Activated naive CD4-positive, alpha-beta T cell treated with anti-CD3 and anti-CD28 coated beads, Interleukin-2, amount 50 U/mL, for 16 hours (primary cell): Measurements from ENCODE around the gene NEO1.

ENCODE experiments used
- DNase-seq: peaks from one replicate; pipeline ENCODE4 v3.0.0-alpha.2; 2020

Gene NEO1, protein sequence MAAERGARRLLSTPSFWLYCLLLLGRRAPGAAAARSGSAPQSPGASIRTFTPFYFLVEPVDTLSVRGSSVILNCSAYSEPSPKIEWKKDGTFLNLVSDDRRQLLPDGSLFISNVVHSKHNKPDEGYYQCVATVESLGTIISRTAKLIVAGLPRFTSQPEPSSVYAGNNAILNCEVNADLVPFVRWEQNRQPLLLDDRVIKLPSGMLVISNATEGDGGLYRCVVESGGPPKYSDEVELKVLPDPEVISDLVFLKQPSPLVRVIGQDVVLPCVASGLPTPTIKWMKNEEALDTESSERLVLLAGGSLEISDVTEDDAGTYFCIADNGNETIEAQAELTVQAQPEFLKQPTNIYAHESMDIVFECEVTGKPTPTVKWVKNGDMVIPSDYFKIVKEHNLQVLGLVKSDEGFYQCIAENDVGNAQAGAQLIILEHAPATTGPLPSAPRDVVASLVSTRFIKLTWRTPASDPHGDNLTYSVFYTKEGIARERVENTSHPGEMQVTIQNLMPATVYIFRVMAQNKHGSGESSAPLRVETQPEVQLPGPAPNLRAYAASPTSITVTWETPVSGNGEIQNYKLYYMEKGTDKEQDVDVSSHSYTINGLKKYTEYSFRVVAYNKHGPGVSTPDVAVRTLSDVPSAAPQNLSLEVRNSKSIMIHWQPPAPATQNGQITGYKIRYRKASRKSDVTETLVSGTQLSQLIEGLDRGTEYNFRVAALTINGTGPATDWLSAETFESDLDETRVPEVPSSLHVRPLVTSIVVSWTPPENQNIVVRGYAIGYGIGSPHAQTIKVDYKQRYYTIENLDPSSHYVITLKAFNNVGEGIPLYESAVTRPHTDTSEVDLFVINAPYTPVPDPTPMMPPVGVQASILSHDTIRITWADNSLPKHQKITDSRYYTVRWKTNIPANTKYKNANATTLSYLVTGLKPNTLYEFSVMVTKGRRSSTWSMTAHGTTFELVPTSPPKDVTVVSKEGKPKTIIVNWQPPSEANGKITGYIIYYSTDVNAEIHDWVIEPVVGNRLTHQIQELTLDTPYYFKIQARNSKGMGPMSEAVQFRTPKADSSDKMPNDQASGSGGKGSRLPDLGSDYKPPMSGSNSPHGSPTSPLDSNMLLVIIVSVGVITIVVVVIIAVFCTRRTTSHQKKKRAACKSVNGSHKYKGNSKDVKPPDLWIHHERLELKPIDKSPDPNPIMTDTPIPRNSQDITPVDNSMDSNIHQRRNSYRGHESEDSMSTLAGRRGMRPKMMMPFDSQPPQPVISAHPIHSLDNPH (N-terminal part only)

DNA sequence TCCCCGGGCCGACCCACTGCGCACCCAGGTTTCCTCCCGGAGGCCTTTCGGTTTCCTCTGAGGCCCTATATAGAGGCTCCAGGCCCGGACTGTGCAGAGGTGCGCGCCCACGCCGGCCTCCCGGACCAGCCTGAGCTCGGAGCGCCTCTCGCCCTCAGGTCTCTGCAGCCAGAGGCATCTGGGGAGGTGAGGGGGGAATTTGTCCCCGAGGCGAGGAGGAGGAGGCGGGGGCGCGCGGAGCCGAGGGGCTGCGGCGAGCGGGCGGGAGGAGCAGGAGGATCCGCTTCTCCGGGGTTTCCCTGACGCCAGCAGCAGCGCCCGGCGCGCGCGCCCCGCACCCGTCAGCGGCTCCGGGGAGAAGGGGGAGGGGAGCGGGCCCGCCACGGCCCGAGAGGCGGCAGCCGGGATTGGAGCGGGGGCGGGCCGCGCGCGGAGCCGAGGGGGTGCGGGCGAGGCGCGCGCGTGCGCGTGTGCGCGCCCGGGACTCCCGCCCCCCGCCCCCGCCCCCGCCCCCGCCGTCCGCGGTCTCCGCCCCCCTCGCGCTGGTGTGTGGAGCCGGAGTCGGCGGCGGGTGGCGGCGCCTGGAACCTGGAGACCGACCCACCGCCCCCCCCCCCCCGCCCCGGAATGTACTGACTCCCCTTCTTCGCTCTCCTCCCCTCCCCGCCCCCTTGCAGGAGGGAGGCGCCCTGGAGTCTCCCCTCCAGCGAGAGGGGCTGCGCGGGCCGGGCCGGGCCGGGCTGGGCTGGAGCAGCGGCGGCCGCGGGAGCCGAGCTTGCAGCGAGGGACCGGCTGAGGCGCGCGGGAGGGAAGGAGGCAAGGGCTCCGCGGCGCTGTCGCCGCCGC, at the start of gene NEO1:
Gene NEO1, plus strand, starts transcription at position 657 of the 846 bp plus-strand sequence. CDS start 213 bp downstream, outside the sequence.
- peak; percentile 84 for DNase-seq

DNA sequence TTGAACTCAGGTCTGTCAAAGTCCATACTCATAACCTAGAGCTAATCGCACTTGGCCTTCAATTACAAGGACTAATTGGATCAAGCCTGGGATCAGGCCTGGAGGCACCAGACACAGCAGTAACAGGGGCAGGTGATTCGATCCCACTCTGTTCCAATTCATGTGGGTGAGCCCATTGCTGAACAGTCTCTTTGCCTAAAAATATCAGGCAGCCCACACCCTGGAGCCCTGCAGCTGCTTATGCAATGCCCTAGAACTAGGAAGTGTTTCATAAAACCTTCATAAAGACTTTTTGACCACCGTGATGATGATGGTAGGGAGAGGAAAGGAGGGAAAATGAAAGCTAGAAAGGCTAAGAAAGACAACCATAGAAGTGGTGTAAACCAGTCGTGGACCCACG, 47.8 kb upstream of the NEO1 start:
- no peak for DNase-seq

DNA sequence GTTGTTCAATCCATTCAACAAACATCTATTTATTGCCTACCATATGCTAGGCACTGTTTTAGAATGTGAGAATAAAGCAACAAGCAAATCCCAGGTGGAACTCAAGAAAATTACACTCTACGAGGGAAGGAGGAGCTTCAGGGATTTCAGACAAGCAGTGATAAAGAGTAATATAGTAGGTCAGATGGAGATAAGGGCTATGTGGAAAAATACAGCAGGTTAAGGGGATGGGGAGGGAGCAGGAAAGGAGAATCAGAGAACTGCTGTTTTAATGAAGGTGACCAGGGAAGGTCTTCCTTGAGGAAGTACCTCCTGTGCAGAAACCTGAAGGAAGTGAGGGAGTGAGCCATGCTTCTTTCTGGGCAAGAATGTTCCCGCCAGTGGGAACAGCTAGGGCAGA, 47.2 kb upstream of the NEO1 start:
- DNase-seq: no peak

DNA sequence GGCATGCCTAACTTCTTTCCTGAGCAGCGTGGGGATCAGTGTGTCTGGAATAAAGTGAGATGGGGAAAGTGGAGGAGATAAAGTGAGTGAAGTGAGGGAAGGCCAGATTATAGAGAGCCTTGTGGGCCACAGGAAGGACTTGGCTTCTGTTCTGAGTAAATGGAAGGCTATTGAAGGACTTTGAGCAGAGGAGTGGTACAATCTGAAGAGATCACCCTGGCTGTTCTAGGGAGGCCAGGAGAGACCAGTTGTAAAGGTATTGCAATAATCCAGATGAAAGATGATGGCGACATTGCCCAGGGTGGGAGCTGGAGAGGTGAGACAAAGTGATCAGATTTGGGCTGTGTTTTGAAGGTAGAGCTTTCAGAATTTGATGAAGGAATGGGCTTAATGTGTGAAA, 46.8 kb upstream of the NEO1 start:
- no peak for DNase-seq

DNA sequence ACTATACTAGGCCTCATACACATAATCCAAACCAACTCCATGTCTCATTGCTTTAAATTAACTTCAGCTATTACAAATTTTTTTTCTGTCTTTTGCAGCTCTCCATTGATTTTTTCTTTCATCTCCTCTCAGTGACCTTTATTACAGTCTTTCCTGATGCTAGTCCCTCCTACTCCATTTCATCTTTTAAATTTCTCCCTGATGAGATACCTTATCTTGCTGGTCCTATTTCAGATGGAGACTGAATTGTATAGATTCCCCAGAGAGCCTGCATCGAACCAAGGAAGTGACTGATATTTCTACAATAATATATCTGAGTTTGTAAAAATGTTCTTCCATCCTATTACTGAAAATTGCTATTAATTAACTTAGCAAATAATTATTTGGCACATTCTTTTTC, 45.7 kb upstream of the NEO1 start:
- no peak for DNase-seq

DNA sequence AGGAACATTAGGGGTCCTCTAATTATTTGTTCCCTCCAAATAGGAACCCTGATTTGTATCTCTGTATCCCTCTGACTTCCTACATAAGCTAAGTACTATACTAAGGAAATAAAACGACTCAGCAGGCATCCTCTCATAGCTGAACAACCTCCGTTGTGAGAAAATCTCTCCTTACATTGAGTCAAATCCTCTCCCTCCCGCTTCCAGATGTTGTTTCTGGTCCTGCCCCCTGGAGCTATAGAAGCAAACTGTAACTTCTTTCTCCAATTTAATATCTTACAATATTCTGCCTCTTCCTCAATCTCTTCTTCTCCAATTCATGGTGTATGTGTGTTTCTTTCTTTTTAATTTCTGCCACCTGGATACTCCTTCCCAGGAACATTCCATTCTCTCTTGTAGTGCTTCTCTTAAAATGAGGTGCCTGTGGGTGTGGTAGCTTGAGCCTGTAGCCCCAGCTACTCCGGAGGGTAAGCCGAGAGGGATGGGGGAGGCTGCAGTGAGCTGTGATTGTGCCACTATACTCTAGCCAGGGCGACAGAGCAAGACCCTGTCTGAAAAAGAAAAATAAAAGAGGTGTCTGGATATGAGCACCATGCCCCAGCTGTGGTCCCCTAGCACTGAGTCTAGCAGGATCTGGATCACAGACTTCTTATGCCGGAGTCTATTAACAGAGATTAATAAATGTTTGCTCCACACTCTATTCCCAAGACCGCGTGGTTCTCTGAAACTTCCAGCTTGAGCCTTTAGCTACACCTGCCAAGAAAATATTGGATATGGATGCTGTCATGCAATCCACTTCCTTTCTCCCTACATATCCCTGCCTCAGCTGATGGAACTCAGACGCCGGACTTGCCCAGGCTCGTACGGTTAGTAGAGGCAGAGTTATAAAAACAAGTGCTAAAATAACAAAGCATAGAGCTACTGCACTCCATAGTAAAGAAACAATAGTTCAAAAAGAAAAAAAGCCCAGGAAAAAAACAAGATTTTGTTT, 42.9 kb upstream of the NEO1 start:
- DNase-seq: no peak

DNA sequence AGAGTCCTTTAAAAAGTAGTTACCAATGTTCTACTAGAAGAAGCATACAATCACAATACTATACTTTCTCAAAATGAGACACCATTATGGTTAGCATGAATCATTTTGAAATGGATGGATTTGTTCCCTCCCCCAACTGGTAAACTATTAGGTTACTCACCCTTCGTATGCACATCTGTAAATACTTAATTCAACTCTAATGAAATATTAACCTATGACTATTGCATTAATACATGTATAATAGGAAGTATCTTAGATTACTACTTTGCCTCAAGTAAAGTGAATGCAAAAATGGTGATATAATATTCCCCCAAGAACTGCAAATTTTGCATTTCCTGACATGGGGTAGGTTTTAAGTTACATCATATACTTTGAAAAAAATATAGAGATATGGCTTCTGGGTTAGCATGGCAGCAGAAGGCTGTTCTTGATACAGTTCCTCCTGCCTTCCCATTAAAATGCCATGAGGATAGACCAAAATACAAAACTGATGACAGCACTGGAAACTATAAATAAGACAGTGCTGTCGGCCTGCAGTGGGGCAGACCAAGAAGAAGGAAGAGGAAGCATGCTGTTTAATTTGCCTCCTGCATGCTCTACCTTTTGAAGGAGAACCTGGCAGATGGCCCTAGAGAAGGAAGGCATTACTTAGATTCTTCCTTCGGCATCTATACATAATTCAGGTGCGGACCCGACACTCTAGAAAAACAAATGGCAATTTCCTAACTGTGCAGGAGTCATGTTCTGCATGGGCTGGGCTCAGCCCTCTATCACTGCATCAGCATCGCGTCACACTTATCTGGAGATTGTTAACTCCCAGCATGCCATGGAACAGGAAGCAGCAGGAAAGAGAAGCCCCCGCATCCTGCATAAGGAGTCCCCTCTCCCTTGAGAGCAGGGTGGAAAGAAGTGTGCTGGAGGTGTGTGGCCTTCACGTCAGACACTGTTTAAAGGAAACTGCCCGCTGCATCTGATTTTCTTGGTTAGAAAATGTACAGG, 41.8 kb upstream of the NEO1 start:
- no peak for DNase-seq

DNA sequence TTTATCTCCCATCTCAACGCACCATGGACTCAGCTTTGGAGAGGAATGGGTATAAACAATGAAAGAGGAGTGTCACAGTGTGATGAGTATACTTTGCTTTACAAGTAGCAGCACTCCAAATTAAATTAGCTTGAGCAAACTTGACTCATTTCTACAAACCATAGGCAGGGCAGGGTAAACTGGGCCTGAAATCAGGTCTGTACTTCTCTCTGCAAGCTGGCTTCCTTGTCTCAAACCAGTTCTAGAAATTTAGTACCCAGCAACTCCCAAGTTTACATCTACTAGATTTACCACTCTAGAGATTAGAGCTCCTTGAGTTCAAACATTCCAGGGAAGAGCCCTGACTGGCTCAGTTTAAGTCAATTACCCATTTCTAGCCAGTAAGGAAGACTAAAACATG, 37.4 kb upstream of the NEO1 start:
- DNase-seq: no peak

DNA sequence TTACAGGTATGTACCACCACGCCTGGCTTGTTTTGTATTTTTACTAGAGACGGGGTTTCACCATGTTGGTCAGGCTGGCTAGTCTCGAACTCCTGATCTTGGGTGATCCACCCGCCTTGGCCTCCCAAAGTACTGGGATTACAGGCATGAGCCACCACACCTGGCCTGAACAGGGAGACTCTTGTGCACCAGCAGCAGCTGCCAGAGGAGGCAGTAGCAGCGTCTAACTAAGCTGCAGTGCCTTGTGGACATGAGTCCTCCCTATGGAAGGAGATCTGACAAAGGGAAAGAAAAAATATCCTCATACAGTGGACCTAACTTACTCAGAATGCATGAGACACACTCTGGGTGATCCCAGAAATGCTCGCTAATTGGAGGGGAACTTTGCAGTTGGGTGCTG, 36.8 kb upstream of the NEO1 start:
- no peak for DNase-seq

DNA sequence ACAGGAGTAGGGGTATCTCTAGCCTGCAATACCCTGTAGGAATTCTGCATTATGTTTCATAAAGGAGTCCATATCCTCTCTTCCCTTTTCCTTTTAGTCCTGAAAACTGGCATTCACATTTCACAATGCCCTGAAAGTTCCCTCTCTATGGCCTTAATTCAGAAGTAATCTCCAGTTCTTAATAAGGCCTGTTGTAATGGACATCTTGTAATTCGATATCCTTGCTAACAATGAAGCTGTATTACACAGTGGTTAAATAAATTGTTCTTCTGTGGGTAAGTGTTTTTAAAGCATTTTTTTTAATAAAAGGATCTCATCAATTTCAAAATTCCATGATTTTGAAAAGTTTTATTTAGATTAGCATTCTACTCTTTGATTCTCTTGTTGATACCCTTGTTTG, 34.3 kb upstream of the NEO1 start:
- no peak for DNase-seq

DNA sequence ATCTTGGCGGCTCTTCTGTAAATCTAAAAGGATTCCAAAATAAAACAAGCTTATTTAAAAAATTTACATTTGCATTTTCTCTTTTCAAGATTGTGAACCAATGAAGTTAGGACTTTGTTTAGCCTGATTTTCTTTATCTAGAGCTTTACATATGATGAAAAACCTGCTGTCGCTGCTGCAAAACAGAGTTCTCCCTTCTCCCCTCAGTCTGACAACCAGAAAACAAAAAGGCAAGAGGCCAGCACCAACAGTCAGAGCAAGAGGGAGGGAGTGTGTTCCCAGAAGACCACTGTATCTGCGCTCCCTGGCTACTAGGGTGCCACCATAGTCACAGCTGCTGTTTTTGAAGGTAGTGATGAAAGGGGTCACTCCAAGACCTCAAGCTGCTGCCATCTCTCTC, 33.1 kb upstream of the NEO1 start:
- DNase-seq: no peak

DNA sequence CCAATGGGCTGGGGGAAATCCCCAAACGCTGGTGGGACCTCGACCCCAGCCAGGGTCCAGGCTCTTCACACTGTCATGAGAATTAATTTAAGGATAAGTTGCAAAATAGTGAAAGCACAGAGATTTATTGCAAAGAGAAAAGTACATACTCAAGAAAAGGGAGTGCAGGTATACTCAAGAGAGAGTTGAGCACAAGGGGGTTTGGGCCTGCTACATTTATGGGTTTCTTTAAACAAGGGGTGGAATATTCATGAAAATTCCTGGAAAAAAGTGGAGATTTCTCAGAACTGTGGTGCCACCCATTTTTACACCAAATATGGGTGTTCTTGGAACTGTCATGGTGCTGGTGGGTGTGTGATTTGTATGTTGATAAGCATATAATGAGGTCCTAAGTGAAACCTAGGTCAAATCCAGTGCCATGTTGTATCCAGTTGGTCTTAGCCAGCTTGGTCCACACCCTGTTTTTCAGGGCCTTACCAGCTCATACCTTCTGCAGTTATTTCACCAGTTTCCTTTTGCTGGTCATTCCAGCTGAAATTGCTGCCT, 32.6 kb upstream of the NEO1 start:
- DNase-seq: no peak

DNA sequence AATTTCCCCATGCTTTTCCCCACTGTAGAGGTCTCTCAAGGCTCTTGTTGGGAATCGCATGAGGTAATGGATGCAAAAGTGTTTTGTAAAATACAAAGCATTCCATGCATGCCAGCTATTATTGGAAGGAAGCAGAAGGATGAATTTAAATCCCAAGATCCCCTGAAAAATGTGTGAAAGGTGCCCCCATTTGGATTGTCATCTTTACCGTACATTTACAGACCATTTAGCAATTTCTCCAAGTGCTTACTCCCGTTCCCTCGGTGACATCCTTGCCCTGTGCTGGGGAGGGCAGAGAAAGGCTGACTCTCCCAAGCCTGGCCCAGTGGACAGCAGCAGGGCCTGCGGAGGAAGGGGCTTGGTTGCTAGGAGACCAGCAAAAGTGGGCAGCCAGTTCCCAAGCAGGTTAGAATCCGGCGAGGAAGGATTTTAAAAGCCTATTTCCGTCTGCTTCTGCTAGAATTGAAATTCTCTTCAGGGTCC, 31.1 kb upstream of the NEO1 start:
- DNase-seq: no peak

DNA sequence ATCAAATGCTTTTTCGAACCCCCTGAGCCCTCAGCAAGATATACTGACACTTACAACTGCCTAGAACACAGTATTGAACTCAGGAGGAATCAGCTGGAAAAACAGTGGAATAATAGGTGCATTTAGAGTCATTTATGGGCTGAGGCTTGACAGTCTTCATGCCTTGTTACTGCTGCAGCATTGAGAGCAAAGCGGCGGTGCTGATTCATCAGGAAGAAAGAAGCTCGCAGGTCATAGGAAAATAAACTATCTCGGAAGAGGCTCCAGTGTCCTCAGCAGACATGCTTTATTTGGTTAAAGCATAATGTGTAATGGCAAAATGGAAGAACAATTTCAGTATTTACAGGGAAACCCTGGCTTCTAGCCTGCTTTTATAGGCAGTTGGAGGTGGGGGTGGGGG, 30.1 kb upstream of the NEO1 start:
- no peak for DNase-seq

DNA sequence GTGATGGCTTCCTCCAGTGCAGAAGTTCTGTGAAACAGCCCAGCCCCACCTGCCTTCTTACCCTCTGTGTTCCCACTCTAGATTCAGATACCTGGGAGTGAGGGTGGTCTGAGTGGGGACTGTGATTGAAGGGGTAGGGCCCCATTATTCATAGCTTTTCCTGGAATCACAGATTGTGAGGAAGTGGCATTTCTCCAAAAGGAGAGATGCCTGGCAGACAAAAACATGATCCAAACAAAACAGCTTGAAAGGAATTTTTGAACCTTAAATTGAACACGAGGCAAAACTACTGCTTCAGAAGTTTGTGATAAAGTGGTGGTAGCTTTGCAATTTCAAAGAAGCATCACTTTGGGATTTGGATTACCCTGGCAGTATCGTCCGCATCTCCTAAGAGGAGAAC, 29.2 kb upstream of the NEO1 start:
- no peak for DNase-seq

DNA sequence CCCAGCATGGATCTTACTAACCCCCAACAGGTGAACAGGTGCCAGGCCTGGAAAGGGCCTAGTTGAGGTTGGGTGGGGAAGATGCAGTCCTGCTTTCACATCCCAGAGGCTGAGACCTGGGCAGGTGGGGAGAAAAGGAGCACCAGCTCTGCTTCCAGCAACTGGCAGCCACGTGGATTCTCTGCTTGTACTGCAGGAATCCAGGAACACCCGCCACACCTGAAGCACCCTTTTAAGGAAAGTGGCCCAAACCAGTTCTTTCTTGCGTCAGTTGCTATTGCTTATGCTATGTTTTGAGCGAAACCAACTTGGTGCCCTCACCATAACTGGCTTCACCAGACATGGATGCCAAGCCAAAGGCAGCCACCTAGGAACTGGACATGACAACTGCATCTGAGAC, 28.1 kb upstream of the NEO1 start:
- DNase-seq: no peak

DNA sequence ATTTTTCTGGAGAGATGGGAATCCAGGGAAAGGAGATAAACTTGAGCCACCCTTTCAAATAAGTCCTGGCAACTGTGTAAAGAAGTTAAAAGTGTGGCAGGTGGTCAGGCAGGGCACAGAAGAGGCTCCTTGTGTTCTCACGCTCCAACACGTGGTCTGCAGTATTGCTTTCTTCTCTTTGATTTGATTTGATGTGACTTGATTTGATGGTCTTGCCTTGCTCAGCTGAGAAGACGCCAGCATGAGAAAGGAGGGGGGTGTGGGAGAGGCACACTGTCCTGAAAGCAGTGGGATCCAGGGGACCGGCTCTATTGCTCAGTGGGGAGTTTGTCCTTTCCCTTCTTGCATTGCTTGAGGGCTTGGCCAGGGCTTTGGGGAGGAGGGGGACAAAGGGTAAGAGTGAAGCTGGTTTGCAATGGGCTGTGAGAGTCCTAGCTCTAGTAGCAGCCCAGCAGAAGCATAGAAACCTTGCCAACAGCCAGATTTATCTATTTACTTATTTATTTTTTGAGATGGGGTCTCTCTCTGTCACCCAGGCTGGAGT, 25.7 kb upstream of the NEO1 start:
- DNase-seq: no peak

DNA sequence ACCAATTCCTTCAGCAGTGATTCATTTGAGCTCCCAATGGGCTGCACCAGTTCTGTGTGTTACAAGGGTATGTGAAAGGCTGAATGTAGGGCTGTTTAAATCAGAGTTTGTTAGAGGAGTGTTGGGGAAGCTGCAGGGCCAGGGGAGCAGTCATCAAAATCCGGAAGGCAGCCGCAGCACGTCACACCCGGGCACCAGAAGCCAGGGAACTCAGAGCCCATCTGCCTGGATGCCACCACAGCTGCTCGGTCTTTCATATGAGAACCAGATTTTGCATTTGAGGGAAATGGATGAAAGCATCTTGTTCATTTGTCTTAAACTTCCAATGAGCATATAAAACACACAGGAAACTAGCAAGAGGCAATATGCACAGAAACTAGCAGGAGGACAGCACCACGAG, 24.2 kb upstream of the NEO1 start:
- DNase-seq: no peak

DNA sequence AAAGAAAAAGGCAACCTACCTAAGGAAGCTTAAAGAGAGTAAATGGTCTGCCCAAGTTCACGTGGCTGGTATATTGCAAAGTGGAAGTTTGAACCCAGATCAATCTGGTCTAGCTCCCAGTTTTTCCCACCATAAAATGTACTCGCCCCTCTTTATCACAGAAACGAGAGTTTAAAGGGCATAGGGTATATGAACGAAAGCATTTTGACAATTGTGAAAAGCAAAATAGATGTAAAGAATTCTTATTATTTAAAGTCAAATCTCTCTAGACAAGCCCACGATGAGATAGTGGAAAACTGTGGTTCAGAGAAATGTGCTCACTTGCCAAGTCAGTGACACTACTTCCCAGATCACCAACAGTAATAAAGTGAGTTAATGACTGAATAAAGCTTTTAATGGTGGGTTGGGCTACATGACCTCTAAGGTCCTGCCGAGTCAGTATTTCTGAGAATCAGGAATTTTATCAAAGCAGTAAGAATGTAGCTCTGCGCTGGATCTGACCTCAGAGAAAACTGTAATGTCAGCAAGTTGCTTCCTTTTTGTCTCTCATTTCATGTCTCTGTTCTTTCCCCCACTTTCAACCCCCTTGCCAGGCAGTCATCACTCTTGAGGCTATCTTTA, 23.3 kb upstream of the NEO1 start:
- DNase-seq: no peak
